HG03108 (cell line): ENCODE results near the gene CYTH2.
"Not testable (repeated sequence)": the region's sequence is repeated elsewhere in the genome, so short reads cannot be mapped to it uniquely, and the experiment has no call there.

Experiments used
- ATAC-seq: cut with Tn5 transposase; IDR thresholded peaks from one replicate; pipeline ENCODE4 v1.9.1; 2021; ENCODE audit warnings: moderate library complexity; ENCODE audit not compliant: unreplicated experiment

Gene CYTH2

DNA sequence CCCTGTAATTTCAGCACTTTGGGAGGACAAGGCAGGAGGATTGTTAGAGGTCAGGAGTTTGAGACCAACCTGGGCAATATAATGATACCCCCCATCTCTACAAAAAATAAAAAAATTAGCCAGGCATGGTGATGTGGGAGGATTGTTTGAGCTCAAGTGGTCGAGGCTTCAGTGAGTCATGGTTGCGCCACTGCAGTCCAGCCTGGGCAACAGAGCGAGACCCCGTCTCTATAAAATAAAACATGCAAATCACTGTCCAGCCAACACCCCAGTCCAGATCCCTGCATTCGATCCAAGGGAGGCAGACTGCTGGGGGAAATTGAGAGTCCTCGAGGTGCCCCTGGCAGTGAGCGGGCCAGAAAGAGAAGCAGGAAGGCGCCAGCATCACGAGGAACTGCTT lies 7.0 kb downstream of the CYTH2 start:
- no peak for ATAC-seq

DNA sequence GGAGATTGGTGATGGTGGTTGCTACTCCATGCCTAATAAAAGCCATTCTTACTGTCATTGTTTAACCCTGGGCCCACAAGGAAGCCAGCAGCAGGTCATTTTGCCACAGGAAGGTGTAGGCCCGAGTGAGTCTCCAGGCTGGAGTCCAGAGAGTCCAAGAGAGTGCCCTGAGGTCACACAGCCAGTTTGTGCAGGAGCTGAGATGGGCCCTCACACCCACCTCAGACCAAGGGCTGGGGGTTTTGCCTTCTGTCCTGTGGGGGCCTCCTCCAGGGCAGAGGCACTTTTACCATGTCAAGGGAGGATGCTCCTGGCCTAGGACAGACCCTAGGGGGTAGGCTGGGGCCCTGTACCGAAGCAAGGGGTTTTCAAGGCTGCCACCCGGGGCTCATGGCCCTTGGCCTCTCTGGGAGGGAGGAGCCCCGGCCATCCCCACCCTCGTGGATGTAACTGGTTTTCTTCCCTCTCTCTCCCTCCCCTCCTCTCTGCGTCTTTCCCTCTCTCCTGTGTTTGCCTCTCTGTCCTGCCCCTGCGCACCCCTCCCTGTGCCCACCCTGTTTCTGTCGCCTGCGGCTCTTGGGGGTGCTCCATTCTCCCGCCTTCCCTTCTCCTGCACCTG lies 8.0 kb downstream of the CYTH2 start:
- ATAC-seq, result no peak

DNA sequence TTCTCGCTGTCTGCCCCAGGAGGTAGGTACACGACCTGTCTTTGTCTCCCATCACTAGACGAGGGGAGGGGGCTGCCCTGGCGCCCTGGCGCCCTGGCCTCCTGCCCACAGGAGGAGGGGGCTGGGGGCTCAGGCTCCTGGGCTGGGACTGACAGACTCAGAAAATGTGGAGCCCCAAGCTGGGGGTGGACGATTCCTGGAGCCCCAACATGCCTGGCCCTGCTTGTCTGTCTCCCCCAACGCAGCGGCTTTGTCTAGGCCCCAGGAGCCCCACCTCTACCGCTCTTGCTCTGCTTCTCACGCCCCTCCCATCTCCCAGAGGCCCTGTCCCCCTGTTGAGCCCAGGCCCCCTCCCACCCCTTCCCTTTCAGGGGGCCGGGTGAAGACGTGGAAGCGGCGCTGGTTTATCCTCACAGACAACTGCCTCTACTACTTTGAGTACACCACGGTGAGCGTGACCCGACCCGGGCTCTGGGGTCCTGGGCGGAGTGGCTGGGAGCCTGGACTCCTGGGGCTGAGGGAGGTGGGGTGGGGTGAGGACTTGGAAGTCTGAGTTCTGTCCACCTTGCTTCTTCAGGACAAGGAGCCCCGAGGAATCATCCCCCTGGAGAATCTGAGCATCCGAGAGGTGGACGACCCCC lies 8.6 kb downstream of the CYTH2 start:
- ATAC-seq, result no peak

DNA sequence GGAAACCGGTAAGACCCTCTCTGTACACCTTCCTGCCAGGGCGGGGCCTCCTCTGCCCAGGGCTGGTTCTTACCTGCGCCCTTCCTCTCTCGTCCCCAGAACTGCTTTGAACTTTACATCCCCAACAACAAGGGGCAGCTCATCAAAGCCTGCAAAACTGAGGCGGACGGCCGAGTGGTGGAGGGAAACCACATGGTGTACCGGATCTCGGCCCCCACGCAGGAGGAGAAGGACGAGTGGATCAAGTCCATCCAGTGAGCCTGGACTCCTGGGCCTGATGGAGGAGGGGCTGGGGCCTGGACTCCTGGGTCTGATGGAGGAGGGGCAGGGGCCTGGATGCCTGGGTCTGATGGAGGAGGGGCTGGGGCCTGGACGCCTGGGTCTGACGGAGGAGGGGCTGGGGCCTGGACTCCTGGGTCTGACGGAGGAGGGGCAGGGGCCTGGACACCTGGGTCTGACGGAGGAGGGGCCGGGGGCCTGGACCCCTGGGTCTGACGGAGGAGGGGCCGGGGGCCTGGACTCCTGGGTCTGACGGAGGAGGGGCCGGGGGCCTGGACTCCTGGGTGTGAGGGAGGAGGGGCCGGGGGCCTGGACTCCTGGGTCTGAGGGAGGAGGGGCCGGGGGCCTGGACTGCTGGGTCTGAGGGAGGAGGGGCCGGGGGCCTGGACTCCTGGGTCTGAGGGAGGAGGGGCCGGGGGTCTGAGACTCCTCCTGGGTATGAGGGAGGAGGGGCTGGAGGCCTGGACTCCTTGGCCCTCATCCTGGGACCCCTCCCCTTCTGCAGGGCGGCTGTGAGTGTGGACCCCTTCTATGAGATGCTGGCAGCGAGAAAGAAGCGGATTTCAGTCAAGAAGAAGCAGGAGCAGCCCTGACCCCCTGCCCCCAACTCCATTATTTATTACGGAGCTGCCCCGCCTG lies 9.4 kb downstream of the CYTH2 start:
- ATAC-seq, result no peak

DNA sequence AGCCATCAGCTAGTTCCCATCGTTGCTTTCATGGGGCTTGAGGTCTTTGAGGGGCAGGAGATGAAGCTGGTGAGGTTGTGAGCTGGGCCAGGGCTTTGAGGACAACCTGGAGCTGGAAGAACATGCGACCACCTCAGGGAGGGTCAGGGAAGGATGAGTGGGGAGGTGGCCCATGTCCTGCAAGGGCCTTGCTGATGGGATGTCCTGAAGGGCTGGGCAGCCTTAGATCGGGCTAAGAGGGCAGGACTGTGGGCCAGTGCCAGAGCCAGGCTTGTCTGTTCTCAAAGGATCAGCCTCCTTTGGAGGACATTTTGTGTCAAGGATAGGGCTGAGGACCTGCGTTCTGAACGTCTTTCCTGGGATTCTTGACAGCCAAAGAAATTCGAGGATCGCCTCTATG lies 10.5 kb downstream of the CYTH2 start:
- no peak for ATAC-seq

DNA sequence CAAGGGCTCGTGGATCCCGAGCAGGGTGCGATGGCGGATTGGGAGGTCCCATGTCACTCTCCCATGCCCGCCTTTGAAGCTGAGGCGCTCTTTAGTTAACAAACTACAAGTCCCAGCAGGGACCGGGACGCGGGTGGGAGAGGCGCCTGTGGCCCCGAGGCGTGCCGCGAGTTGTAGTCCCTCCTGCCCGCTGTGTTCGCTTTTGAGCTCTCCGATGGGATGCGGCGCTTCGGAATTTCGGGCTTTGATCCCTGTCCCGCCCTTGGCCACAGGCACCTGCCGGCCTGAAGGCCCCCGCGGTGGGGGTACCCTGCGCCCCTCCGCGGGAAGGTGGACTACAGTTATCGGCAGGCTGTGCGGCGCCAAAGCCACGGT lies 11.0 kb downstream of the CYTH2 start:
- ATAC-seq, result no peak

DNA sequence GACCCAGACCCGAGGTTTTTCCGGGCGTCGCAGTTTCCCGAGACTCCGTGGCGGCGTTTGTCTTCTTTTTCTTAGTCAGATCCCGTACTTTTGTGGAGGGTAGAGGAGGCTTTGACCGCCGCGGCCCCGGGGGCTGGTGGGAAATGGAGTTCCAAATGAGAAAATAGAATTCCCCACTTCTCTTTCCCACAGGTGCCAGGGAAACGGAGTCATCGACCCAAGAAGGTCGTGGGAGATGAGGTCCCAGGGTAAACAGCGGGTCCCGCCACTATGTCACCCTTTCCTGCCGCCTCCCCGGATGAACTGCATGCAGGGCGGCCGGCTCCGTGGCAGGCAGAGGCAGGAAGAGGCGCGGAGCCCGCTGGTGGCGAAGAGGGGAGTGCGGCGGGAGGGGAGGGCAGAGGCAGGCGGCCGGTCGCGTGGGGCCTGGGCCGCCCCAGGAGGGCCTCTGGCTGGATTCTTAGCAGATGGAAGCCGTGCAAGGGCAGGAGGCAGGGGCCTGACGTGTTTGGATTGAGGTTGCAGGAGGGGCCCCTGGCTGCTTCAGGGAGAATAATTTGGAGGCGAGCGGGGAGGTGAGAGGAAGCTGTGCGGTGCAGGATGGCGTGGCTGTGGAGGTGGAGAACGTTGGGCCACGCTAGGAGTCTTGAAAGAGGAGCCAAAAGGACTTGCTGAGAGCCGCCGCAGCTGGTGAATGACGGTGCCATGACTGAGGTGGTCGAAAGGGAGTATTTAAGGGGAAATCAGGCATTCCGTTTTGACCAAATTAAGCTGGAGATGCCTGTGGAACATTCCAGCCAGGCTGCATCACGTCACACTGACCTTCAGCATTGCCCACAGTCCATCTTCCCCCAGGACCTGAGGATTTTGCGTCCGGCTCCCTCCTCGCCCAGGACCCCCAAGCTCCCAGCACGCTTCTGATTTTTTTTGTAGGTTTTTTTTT lies 11.7 kb downstream of the CYTH2 start:
- no peak for ATAC-seq

DNA sequence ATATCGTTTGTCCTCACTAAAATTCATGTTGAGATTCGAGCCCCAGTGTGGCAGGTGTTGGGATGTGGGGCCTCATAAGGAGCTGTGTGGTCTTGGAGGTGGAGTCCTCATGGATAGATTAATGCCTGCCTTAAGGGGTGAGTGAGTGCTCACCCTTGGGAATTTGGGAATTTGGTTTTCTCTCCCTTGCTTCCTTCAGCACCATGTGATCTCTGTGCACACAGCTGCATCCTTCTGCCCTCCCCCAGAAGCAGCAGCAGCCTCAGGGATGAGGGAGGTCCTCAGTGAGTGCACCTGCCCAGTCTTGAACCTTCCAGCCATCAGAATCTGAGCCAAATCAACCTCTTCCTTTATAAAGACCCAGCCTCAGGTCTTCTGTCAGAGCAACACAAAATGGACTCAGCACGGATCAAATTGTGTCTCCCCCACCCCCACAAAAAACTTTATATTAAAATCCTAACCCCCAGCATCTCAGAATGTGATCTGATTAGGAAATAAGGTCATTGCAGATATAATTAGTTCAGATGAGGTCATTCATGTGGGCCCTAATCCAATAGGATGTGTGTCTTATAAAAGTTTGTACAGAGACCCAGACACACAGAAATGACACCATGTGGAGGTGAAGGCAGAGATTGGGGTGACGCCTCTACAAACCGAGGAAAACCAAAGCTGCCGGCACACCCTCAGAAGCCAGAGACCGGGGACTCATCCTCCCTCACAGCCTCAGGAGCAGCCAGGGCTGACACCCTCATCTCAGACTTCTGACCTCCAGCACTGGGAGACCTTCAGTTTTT lies 12.9 kb downstream of the CYTH2 start:
- ATAC-seq, result no peak

DNA sequence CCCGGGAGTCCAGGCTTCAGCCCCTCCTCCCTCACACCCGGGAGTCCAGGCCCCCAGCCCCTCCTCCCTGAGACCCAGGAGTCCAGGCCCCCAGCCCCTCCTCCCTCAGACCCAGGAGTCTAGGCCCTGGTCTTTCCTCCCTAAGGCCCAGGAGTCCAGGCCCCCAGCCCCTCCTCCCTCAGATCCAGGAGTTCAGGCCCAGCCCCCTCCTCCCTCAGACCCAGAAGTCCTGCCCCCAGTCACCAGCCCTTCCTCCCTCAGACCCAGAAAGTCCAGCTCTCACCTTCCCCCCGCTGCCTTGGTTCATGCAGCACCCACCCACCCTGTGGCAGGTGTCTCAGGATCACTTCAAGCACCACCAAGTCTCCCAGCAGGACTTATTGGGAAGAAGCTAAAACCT lies 14.1 kb downstream of the CYTH2 start:
- ATAC-seq, result no peak

DNA sequence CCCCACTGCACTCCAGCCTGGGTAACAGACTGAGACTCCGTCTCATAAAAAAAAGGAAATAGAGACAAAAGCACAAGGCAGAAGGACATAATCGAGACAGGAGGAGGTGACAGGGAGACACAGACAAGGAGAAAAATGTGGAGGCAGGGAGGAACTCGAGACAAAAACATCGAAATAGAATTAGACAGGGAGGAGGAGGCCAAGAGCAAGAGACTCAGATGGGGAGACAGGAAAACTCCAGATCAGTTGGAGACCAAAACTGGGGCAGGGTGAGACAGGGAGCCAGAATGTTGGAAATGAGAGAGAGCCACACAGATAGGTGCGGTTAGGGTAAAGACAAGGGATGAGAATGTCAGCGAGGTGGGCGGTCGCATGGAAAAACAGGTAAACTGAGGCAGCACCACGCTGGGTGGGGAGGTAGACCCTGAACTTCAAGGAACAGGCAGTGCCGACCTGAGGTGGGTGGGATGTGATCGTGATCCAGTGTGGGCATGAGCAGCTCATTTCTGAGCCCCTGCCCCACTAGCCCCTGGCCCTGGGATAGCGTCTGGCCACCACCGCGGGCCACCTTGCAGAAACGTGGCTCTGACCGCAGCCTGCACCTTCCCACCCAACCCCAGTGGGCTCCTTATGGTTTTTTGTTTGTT lies 15.2 kb downstream of the CYTH2 start:
- no peak for ATAC-seq

DNA sequence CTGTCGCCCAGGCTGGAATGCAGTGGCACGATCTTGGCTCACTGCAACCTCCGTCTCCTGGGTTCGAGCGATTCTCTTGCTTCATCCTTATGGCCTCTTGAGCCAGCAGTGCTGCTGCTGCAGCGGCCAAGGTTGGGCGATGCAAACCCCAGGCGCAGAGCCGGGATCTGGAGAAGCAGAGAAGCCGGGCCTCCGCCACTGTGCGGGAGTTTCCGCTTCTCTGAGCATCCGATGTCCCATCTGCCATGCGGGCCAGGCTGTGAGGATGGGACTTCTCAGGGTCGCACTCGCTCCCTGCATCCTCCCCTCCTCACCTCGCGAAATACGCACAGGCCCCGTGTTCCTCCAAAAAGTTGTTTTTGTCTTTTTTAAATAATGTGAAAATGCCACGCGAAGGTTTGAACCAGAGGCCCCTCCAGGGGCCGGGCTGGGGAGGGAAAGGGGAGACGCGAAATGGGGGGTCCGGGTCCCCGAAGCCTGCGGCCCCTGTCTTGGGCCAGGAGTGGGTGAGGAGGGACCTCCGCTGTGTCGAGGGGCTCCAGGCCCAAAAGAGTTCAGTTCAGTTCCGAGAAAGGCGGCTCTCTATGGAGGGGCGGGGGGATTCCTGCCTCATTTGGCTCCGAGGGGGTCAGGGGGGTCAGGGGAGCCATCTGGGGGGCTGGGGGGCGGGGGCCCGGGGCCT lies 15.9 kb downstream of the CYTH2 start:
- no peak for ATAC-seq

DNA sequence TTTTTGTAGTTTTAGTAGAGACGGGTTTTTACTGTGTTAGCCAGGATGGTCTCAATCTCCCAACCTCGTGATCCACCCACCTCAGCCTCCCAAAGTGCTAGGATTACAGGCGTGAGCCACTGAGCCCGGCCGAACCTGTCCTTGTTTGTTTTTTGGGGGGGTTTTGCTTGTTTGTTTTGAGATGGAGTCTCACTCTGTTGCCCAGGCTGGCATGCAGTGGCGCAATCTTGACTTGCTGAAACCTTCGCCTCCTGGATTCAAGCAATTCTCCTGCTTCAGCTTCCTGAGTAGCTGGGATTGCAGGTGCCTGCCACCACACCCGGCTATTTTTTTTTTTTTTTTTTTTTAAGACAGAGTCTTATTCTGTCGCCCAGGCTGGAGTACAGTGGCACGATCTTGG lies 17.5 kb downstream of the CYTH2 start:
- ATAC-seq, result not testable (repeated sequence)

DNA sequence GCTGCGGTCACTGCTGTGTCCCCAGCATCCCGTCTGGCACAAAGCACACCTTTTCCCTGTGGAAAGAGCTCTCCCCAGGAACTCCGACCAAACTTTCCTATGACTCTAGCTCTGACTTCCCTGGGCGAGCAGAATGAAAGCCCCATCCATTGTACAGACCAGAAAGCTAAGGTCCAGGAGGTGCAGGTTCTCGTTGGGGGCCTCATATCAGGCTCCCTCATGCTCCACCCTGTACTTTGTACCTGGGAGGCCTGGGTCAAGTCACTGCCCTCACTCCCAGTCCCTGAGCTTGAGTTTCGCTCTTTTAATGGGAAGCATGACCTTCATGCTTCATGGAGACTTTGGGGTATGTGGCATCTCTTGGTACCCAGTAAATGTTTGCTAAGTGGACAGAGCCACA lies 18.4 kb downstream of the CYTH2 start:
- ATAC-seq, result no peak

DNA sequence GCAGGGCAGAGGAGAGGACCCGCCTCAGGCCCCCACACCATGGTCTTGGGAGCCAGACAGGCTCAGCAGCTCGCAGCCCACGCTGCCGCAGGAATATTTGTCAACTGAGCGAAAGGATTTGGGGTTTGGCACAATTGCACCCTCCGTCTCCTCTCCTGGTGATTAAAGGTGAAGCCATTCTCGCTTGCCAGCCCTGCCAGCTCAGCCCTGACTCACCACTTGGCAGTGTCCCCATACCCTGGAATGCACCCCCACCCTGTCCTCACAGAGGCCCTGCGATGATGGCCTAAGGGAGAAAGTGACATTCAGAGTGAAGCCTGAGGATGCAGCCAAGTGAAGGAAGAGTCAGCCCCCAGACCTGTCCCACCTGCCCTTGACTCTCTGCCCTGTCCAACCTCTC lies 18.8 kb downstream of the CYTH2 start:
- ATAC-seq, result no peak

DNA sequence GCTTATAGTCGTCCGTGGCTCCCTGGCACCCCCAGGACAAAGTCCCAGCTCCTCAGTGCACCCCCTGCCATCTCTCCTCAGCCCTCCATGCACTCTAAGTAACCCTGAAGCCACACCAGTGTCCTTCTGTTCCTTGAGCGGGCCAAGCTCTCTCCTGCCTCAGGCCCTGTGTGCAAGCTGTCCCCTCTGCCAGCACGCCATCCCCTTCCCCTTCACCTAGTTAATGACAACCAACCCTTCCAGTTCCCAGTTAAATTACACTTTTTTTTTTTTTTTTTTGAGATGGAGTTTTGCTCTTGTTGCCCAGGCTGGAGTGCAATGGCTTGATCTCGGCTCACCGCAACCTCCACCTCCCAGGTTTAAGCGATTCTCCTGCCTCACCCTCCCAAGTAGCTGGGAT lies 19.3 kb downstream of the CYTH2 start:
- not testable (repeated sequence) for ATAC-seq

DNA sequence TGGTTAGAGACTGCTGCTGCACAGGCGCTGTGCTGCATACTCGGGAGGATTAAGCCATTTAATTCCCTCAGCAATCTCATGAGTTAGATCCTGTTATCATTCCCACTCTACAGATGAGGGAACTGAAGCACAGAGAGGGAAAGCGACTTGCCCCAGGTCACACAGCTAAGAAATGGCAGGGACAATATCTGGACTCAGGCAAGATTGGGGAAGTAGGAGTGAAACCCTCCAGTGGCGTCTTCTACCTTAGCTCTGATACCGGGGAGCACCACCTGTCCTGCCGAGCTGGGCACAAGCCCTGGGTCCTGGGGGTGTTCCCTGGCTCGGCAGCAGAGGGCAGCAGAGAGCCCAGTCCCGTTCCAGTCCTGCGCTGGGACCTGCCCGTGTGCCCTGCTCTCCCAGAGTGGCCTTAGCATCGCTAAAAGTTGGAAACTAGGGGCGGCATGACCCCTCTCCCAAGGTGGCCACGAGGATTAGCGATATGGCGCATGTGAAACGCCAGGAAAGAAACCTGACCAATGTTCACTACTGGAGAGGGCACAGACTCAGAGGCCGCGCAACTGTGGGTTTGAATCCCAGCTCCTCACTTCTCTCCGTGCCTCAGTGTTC lies 20.5 kb downstream of the CYTH2 start:
- no peak for ATAC-seq

DNA sequence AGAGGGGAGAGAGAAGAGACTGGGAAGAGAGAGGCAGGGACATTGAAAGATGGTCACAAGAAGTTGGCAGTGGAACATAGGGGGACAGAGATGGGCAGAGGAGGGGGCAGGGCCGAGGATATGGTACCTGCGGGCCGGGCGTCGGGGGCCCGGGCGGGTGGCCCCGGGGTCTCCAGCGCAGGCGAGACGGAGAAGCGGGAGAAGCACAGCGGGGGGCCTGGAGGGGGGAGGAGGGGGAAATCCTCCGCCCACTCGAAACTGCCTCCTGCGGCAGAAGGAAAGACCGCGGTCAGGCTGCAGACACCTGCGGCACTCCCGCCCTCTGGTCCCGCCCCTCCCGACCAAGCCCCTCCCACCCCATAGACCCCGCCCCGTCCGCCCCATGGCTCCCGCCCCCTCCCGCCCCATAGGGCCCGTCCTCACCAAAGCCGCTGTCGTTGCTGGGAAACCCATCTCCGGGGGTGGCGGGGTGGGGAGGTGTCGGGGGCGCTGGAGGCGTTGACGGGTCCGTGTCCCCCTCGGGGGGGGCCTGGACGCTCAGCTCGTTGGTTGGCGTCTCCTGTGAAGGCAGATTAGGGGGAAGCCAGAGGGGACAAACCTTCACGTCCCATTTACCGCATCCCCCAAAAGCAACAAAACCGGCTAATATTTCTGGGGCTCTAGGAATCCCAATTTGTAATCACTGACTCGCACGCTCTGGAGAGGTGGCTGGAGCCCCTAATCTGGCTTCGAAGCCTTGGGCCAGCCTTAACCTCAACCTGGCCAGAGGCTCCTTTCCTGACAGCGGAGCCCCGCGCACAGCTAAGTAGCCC lies 22.0 kb downstream of the CYTH2 start:
- no peak for ATAC-seq

DNA sequence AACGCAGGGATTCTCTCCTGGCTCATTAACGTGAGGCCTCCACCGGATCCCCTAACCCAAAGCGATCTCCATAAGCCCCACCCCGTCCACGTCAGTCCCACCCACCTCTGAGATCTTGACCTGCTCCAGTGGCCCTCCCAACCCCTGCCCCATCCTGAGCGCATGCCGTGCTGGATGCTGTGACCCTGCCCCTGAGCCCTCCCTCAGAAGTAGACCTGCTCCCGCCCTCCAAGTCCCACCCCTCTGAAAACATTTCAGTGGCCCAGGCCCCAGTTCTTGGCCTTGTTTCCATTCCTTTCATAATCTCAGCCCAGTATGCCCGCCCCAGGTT lies 22.6 kb downstream of the CYTH2 start:
- no peak for ATAC-seq
